Bronchial epithelial cell (primary cell): Measurements from ENCODE around the gene PRKG2. TPM values are rescaled to one million over a fixed set of nuclear protein-coding genes. Genes with fewer than 3 reads are reported as not detected.

Source experiments
- DNase-seq: peaks from one replicate; pipeline ENCODE4 v3.0.0-alpha.2; 2010; ENCODE audit warnings: low read depth
- FAIRE-seq: peaks from 2 replicates; lab custom pipeline; 2011; peaks lifted over from hg19 to GRCh38; lab: Jason Lieb, UNC
- H3K27me3 ChIP-seq: 2 replicates; pipeline ENCODE4 v1.5.1; 2011; ENCODE audit warnings: low read length; ENCODE audit not compliant: control insufficient read depth, insufficient read depth
- H3K36me3 ChIP-seq: 2 replicates; pipeline ENCODE4 v1.5.1; 2011; ENCODE audit warnings: low read length; ENCODE audit not compliant: control insufficient read depth, insufficient read depth
- H3K4me3 ChIP-seq: 2 replicates; pipeline ENCODE4 v1.5.1; 2011; ENCODE audit warnings: mild to moderate bottlenecking, low read depth, low read length, control low read depth
- CTCF ChIP-seq: IDR thresholded peaks from 2 replicates; pipeline ENCODE4 v1.5.1; 2011; ENCODE audit warnings: mild to moderate bottlenecking, moderate library complexity, low read length, control low read depth, inconsistent platforms; ENCODE audit not compliant: insufficient read depth, severe bottlenecking
- total RNA-seq: library from RNA; depleted of rRNA; stranded (reverse); fragments of >200 nt; gene quantifications from 2 replicates; pipeline ENCODE4 v1.2.1, GENCODE V29; 2014

The PRKG2 gene
- total RNA-seq, 1 donor from 2014 or later, result 5.3 TPM

GRCh38 chr4:81257021-81257420, 42.0 kb upstream of the PRKG2 start:
- no peak overlapping the region for H3K4me3 ChIP-seq
- no peak for TF ChIP-seq CTCF
- no peak for DNase-seq
- no peaks in the 10 kb centered on the region for H3K36me3 ChIP-seq
- H3K27me3 ChIP-seq, result no peaks in the 10 kb centered on the region
- FAIRE-seq, result no peak

GRCh38 chr4:81256059-81256970, 41.3 kb upstream of the PRKG2 start:
- TF ChIP-seq CTCF, result no peak
- Histone ChIP-seq H3K36me3 (no peaks in the 10 kb centered on the region), H3K27me3 (no peaks in the 10 kb centered on the region), H3K4me3 (no peak overlapping the region)
- FAIRE-seq (no peak), DNase-seq (no peak)

GRCh38 chr4:81255524-81255923, 40.5 kb upstream of the PRKG2 start:
- TF ChIP-seq CTCF, result no peak
- FAIRE-seq, result no peak
- H3K4me3 ChIP-seq, result no peak overlapping the region
- DNase-seq, result peak; percentile 14
- no peaks in the 10 kb centered on the region for H3K27me3 ChIP-seq
- H3K36me3 ChIP-seq, result no peaks in the 10 kb centered on the region

DNA sequence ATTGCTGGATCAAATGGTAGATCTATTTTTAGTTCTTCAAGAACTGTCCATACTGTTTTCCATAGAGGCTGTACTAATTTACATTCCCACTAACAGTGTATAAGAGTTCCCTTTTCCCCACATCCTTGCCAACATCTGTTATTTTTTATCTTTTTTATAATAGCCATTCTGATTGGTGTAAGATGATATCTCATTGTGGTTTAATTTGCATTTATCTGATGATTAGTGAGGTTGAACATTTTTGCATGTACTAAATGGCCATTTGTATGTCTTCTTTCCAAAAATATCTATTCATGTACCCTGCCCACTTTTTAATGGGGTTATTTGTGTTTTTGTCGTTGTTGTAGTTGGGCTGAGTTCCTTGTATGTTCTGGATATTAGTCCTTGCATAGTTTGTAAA, 35.4 kb upstream of the PRKG2 start:
- DNase-seq, result no peak
- no peak for TF ChIP-seq CTCF
- no peak overlapping the region for H3K4me3 ChIP-seq
- H3K36me3 ChIP-seq, result no peaks in the 10 kb centered on the region
- peaks cover 1% of the 10 kb centered on the region for H3K27me3 ChIP-seq
- FAIRE-seq, result no peak

GRCh38 chr4:81245218-81246009, 30.4 kb upstream of the PRKG2 start:
- H3K27me3 ChIP-seq, result peaks cover 1% of the 10 kb centered on the region
- TF ChIP-seq CTCF, result no peak
- FAIRE-seq (no peak), DNase-seq (no peak)
- no peaks in the 10 kb centered on the region for H3K36me3 ChIP-seq
- no peak overlapping the region for H3K4me3 ChIP-seq
